SK-N-SH treated with all-trans-retinoic acid at 6 μM for 48 hours (cell line): ENCODE measurements around the gene CCN5.

Experiments
- ATAC-seq: fragments of 200-7000 bp; cut with Tn5 transposase; 3 replicates; pipeline ENCODE4 v1.9.1; 2020; ENCODE audit warnings: mild to moderate bottlenecking, moderate library complexity
- BACH2 ChIP-seq: fragments of 250-450 bp; sonication (Bioruptor Pico); IDR thresholded peaks from 2 replicates; pipeline ENCODE4 v1.9.0; 2021; ENCODE audit warnings: mild to moderate bottlenecking, borderline replicate concordance
- CREB5 ChIP-seq: fragments of 250-450 bp; sonication (Bioruptor Pico); IDR thresholded peaks from 2 replicates; pipeline ENCODE4 v1.5.1; 2020; ENCODE audit warnings: low read depth, mild to moderate bottlenecking, moderate library complexity
- CSDC2 ChIP-seq: fragments of 250-450 bp; sonication (Bioruptor Pico); IDR thresholded peaks from 2 replicates; pipeline ENCODE4 v1.5.0; 2020; ENCODE audit warnings: mild to moderate bottlenecking, moderate library complexity
- CSRNP3 ChIP-seq: fragments of 250-450 bp; sonication (Bioruptor Pico); IDR thresholded peaks from 2 replicates; pipeline ENCODE4 v1.5.1; 2021; ENCODE audit warnings: mild to moderate bottlenecking, moderate library complexity
- ESRRG ChIP-seq: fragments of 250-450 bp; sonication (Bioruptor Pico); IDR thresholded peaks from 2 replicates; pipeline ENCODE4 v1.6.1; 2021; ENCODE audit warnings: mild to moderate bottlenecking
- GLIS3 ChIP-seq: fragments of 250-450 bp; sonication (Bioruptor Pico); IDR thresholded peaks from 2 replicates; pipeline ENCODE4 v1.5.0; 2020; ENCODE audit warnings: mild to moderate bottlenecking, moderate library complexity
- ISL1 ChIP-seq: fragments of 250-450 bp; sonication (Bioruptor Pico); IDR thresholded peaks from 2 replicates; pipeline ENCODE4 v2.1.2; 2022; ENCODE audit warnings: mild to moderate bottlenecking, moderate library complexity
- OSR1 ChIP-seq: fragments of 250-450 bp; sonication (Bioruptor Pico); IDR thresholded peaks from 2 replicates; pipeline ENCODE4 v1.8.0; 2022; ENCODE audit warnings: moderate library complexity, mild to moderate bottlenecking, inconsistent platforms
- POU6F1 ChIP-seq: fragments of 250-450 bp; sonication (Bioruptor Pico); IDR thresholded peaks from 2 replicates; pipeline ENCODE4 v1.8.0; 2021; ENCODE audit warnings: low read depth, mild to moderate bottlenecking, moderate library complexity, borderline replicate concordance
- PPARA ChIP-seq: fragments of 250-450 bp; sonication (Bioruptor Pico); IDR thresholded peaks from 2 replicates; pipeline ENCODE4 v1.5.0; 2020; ENCODE audit warnings: mild to moderate bottlenecking, borderline replicate concordance
- RARB ChIP-seq: fragments of 250-450 bp; sonication (Bioruptor Pico); IDR thresholded peaks from 2 replicates; pipeline ENCODE4 v1.8.0; 2021; ENCODE audit warnings: mild to moderate bottlenecking, moderate library complexity
- SNAI2 ChIP-seq: fragments of 250-450 bp; sonication (Bioruptor Pico); IDR thresholded peaks from 2 replicates; pipeline ENCODE4 v1.5.0; 2020; ENCODE audit warnings: mild to moderate bottlenecking, moderate library complexity
- TCF4 ChIP-seq: fragments of 250-450 bp; sonication (Bioruptor Pico); IDR thresholded peaks from 2 replicates; pipeline ENCODE4 v1.8.0; 2021; ENCODE audit warnings: mild to moderate bottlenecking, moderate library complexity, borderline replicate concordance
- TOX ChIP-seq: fragments of 250-450 bp; sonication (Bioruptor Pico); IDR thresholded peaks from 2 replicates; pipeline ENCODE4 v1.8.0; 2021; ENCODE audit warnings: mild to moderate bottlenecking, moderate library complexity, borderline replicate concordance
- ZC3H10 ChIP-seq: fragments of 250-450 bp; sonication (Bioruptor Pico); IDR thresholded peaks from 2 replicates; pipeline ENCODE4 v1.5.1; 2021; ENCODE audit warnings: mild to moderate bottlenecking, moderate library complexity
- ZFP3 ChIP-seq: fragments of 250-450 bp; sonication (Bioruptor Pico); IDR thresholded peaks from 2 replicates; pipeline ENCODE4 v1.5.0; 2020; ENCODE audit warnings: mild to moderate bottlenecking, moderate library complexity
- ZFP30 ChIP-seq: fragments of 450-650 bp; formaldehyde crosslinking; IDR thresholded peaks from 2 replicates; pipeline ENCODE4 v1.5.0; 2022; ENCODE audit warnings: mild to moderate bottlenecking, moderate library complexity
- ZNF565 ChIP-seq: fragments of 450-650 bp; formaldehyde crosslinking; conservative IDR thresholded peaks from 2 replicates; pipeline ENCODE4 v1.5.0; 2020; ENCODE audit warnings: low read depth, mild to moderate bottlenecking, moderate library complexity
- ZNF70 ChIP-seq: fragments of 450-650 bp; formaldehyde crosslinking; IDR thresholded peaks from 2 replicates; pipeline ENCODE4 v1.5.0; 2020; ENCODE audit warnings: mild to moderate bottlenecking, moderate library complexity
- ZNF8 ChIP-seq: fragments of 450-650 bp; formaldehyde crosslinking; IDR thresholded peaks from 2 replicates; pipeline ENCODE4 v1.5.0; 2020; ENCODE audit warnings: mild to moderate bottlenecking, moderate library complexity

The CCN5 gene

DNA sequence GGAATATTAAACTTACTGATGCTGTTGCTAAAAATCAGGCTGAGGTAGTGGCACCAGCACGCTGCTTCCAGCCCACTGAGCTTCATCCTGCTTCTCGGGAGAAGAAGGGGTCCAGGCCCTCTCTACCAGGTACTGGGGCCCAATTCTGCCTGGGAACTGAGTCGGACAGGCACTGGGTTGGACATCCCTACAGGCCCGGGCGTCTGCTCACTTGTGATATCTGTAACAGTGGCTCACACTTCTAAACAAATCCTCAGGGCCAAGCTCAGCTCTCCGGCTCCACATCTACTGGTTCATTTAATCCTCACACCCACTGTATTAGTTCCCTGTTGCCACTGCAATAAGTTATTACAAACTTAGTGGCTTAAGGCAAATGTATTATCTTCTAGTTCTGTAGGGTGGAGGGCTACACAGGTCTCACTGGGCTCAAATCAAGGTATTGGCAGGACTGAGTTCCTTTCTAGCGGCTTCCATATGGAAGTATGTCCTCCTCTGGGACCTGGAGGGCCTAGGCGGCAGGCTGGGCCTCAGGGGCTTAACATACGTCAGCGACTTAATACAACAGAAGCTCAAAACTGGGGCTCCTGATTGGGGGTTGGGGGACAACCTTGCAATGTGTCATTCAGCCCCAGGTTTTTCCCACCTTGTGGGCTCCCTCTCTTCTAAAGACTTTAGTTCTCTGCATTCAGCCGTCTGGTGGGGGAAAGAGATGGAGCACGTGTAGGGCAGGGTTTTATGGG, 28.9 kb downstream of the CCN5 start (continued):
- no peak for TF ChIP-seq ISL1 (CRISPR knock-in tag)
- TF ChIP-seq RARB (CRISPR knock-in tag), result no peak

DNA sequence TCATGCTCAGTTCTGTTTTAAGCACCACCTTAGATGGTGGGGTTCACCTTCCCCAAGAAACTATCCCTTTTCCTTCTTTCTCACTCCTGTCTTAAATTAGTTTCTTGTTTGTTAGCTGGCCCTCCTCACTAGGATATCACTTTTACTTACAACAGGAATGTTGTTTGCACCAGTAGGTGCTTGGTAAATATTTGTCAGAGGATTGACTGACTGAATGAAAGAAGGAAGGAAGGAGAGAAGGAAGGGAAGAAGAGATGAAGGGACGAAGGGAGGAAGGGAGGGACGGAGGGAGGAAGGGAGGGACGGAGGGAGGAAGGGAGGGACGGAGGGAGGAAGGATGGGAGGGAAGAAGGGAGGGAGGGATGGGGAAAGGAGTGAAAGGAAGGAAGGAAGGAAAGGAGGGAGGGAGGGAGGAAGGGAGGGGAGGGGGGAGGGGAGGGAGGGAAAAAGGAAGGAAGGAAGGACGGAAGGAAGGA, 30.0 kb downstream of the CCN5 start:
- no peak for TF ChIP-seq TCF4 (CRISPR knock-in tag)
- TF ChIP-seq ZFP30 (CRISPR knock-in tag), result no peak
- TF ChIP-seq RARB (CRISPR knock-in tag), result no peak
- no peak for TF ChIP-seq SNAI2
- no peak for TF ChIP-seq ZC3H10 (CRISPR knock-in tag)
- TF ChIP-seq BACH2 (CRISPR knock-in tag), result no peak
- TF ChIP-seq ZNF8, result no peak
- TF ChIP-seq ZFP3 (CRISPR knock-in tag), result no peak
- no peak for TF ChIP-seq CREB5 (CRISPR knock-in tag)
- no peak for TF ChIP-seq CSRNP3
- TF ChIP-seq PPARA (CRISPR knock-in tag), result no peak
- TF ChIP-seq, all 23 proteins: peak for 0
- ATAC-seq, result no peak

DNA sequence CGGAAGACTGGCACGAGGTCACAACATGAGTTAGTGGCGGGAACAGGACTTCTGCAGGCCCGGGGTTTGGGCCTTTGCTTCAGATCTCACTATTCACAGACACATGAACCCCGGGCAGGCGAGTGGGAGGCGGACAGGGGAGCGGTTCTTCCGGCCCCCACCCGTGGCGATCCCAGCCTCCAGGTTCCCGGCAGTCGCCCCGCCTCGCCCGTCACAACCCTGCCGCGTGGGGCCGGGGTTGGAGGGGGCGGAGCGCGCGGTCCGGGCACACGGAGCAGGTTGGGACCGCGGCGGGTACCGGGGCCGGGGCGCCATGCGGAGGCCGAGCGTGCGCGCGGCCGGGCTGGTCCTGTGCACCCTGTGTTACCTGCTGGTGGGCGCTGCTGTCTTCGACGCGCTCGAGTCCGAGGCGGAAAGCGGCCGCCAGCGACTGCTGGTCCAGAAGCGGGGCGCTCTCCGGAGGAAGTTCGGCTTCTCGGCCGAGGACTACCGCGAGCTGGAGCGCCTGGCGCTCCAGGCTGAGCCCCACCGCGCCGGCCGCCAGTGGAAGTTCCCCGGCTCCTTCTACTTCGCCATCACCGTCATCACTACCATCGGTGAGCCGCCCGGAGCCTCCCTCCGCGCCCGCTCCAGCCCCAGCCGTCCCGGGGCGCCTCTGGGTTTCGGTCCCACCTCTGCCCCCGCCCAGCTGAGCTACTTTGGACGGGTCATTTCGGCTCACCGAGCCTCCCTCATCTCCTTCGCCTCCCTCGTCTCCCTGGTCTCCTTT, 30.6 kb downstream of the CCN5 start, which contains the start of gene KCNK15:
TSS of gene KCNK15 (plus strand) at position 268 of the 769 bp plus-strand sequence. CDS start at position 314, 46 bp downstream.
- TF ChIP-seq TOX (no peak), ZNF70 (CRISPR knock-in tag) (no peak), TCF4 (CRISPR knock-in tag) (no peak), SNAI2 (no peak), CSRNP3 (no peak), ZNF565 (CRISPR knock-in tag) (no peak), CSDC2 (CRISPR knock-in tag) (no peak), ESRRG (CRISPR knock-in tag) (no peak), ISL1 (CRISPR knock-in tag) (no peak), RARB (CRISPR knock-in tag) (no peak), PPARA (CRISPR knock-in tag) (no peak), GLIS3 (no peak)
- ATAC-seq, result peak; percentile 45

DNA sequence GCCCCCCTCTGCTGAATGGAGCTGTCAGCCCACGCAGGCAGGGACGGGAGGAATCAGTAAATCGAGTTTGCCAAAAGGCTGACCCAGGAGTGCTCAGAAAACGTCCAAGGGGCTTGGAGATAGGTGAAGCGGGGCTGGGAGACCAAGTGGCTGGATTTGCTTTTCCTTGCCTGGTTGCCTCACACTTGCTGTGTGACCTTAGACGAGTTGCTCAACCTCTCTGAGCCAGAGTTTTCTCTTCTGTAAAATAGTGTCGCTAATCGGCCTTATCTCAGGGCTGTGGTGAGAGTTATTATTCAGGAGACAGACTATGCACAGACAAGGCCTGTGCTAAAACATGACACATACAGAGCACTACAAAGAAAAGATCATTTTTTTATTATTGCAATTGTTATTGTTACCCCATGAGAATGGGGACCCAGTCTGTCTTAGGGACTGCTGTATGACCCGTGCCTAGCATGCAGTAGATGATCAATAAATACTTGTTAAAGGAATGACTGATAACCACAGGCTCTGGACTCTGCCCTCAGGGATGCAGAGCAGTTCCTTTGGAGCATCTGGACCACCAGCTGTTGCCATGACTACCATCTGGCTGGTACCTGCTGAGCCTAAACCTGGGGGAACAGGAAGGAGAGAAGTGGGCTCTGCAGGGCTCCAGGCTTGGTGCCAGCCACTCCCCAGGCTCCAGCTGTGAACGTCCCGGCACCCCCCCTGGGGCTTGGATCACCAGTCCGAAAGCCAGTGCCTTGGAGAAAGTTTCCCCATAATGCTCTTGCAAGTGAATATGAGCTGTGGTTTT, 31.4 kb downstream of the CCN5 start:
- ATAC-seq, result no peak
- TF ChIP-seq BACH2 (CRISPR knock-in tag) (no peak), OSR1 (CRISPR knock-in tag) (no peak), PPARA (CRISPR knock-in tag) (no peak), POU6F1 (CRISPR knock-in tag) (no peak), ZFP30 (CRISPR knock-in tag) (no peak), TOX (no peak)
